Measurements from ENCODE around the gene GPRC5C.
"Not testable (repeated sequence)": the region's sequence is repeated elsewhere in the genome, so short reads cannot be mapped to it uniquely, and the experiment has no call there.

The GPRC5C gene

GRCh38 chr17:74404218-74404617 is 27.7 kb upstream of the GPRC5C start:
- no peak for DNase-seq
- in situ Hi-C loops (cut with MboI; ENCODE audit: low pct_unique_long_range_greater_than_20kb, low sequenced_read_pairs), result no loop called here

DNA sequence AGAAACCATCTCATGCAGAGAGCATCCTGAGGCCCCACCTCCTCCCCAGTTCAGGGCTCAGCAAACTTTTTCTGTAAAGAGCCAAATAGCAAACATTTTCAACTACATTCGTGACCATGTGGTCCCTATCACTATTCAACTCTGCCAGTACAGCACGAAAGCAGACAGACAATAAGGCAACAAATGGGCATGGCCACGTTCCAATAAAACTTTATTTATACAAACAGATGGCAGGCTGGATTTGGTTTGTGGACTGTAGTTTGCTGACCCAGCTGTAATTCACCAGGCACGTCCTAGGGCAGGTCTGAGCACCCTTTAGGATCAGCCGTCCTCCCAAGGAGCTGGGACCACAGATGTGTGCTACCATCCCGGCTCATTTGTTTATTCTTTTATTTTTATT is 27.1 kb upstream of the GPRC5C start:
- in situ Hi-C loops (cut with MboI; ENCODE audit: low pct_unique_long_range_greater_than_20kb, low sequenced_read_pairs), result no loop called here
- DNase-seq, result no peak

GRCh38 chr17:74405311-74405710 is 26.6 kb upstream of the GPRC5C start:
- in situ Hi-C loops (cut with MboI; ENCODE audit: low pct_unique_long_range_greater_than_20kb, low sequenced_read_pairs); DNase-seq: not testable (repeated sequence)

- in situ Hi-C loops (cut with MboI; ENCODE audit: low pct_unique_long_range_greater_than_20kb, low sequenced_read_pairs), result no loop called here
These were observed 24.5 kb upstream of the GPRC5C start for GRCh38 chr17:74407384-74407783.

GRCh38 chr17:74408262-74408661 is 23.6 kb upstream of the GPRC5C start:
- no peak for DNase-seq
- in situ Hi-C loops (cut with MboI; ENCODE audit: low pct_unique_long_range_greater_than_20kb, low sequenced_read_pairs), result no loop called here

More at GRCh38 chr17:74407384-74407783, 24.5 kb upstream of the GPRC5C start:
- no peak for DNase-seq

- in situ Hi-C loops (cut with MboI; ENCODE audit: low pct_unique_long_range_greater_than_20kb, low sequenced_read_pairs), result no loop called here
These were observed 23.1 kb upstream of the GPRC5C start for GRCh38 chr17:74408815-74409214.

DNA sequence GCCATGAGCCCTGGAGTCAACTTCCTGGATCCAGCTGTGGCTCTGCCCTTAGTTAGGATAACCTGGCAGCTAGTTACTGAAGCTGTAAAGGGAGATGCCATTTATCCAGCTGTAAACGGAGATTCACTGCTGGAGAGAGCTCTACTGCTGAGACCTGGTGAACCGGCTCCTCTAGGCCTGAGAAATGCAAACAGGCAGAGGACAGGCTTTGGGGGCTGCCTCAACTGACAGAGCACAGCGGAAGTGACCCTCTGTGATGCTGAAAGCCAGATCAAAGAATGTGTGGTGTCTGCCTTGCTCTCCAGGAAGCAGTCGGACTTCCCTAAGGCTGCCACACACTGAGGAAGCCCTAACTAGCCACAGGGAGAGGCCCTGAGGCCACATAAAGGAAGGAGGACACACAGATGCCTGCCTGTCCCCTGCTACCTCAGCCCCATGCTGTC is 21.9 kb upstream of the GPRC5C start:
- no peak for DNase-seq
- in situ Hi-C loops (cut with MboI; ENCODE audit: low pct_unique_long_range_greater_than_20kb, low sequenced_read_pairs), result no loop called here

More at GRCh38 chr17:74408815-74409214, 23.1 kb upstream of the GPRC5C start:
- no peak for DNase-seq

DNA sequence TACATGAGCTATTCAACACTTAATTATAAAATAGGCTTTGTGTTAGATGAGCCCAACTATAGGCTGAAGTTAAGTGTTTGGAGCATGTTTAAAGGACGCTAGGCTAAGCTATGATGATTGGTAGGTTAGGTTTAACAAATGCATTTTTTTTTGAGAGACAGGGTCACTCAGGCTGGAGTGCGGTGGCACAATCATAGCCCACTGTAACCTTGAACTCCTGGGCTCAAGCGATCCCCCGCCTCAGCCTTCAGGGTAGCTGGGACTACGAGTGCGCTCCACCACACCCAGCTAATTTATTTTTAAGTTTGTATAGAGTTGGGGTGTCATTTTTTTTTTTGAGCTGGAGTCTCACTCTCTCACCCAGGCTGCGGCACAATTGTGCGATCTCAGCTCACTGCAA is 19.3 kb upstream of the GPRC5C start:
- in situ Hi-C loops (cut with MboI; ENCODE audit: low pct_unique_long_range_greater_than_20kb, low sequenced_read_pairs), result no loop called here
- no peak for DNase-seq

GRCh38 chr17:74413491-74413890 is 18.4 kb upstream of the GPRC5C start:
- no peak for DNase-seq
- in situ Hi-C loops (cut with MboI; ENCODE audit: low pct_unique_long_range_greater_than_20kb, low sequenced_read_pairs), result no loop called here

- no peak for DNase-seq
- in situ Hi-C loops (cut with MboI; ENCODE audit: low pct_unique_long_range_greater_than_20kb, low sequenced_read_pairs), result no loop called here
These were observed 17.4 kb upstream of the GPRC5C start for GRCh38 chr17:74414510-74414909.

- no peak for DNase-seq
- in situ Hi-C loops (cut with MboI; ENCODE audit: low pct_unique_long_range_greater_than_20kb, low sequenced_read_pairs), result no loop called here
These were observed 16.1 kb upstream of the GPRC5C start for GRCh38 chr17:74415608-74416396.

- DNase-seq, result no peak
- in situ Hi-C loops (cut with MboI; ENCODE audit: low pct_unique_long_range_greater_than_20kb, low sequenced_read_pairs), result no loop called here
These were observed 14.5 kb upstream of the GPRC5C start for GRCh38 chr17:74417178-74418045.

GRCh38 chr17:74419928-74420411 is 11.9 kb upstream of the GPRC5C start:
- in situ Hi-C loops (cut with MboI; ENCODE audit: low pct_unique_long_range_greater_than_20kb, low sequenced_read_pairs), result no loop called here
- no peak for DNase-seq

GRCh38 chr17:74424117-74424516 is 7.8 kb upstream of the GPRC5C start:
- no peak for DNase-seq
- in situ Hi-C loops (cut with MboI; ENCODE audit: low pct_unique_long_range_greater_than_20kb, low sequenced_read_pairs), result no loop called here

- in situ Hi-C loops (cut with MboI; ENCODE audit: low pct_unique_long_range_greater_than_20kb, low sequenced_read_pairs), result no loop called here
These were observed 7.2 kb upstream of the GPRC5C start for GRCh38 chr17:74424657-74425056.

DNA sequence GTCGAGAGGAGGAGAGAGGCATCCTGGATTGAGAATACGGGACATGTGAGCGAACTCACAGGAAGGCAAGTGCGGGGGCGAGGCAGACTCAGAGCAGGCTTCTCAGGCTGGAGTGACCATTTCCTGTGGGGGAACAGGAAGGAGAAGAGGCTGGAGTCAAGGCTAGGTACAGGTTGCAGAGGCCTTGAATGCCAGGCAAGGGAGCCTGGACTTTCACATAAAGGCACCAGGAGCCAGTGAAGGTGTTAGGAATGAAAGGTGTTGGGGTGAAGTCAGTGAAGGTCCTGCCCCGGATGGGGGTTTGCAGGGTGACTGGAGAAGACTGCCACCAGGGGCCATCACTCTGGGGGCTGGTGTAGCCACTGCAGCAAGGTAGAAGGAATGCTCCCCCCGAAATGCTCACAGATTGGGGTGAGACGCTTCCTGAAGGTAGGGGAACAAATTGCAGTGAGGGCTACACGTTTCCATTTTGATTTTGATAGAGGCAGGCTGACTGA is 5.3 kb upstream of the GPRC5C start:
- in situ Hi-C loops (cut with MboI; ENCODE audit: low pct_unique_long_range_greater_than_20kb, low sequenced_read_pairs), result no loop called here
- DNase-seq, result peak; percentile 35

More at GRCh38 chr17:74424657-74425056, 7.2 kb upstream of the GPRC5C start:
- no peak for DNase-seq

- DNase-seq, result no peak
- in situ Hi-C loops (cut with MboI; ENCODE audit: low pct_unique_long_range_greater_than_20kb, low sequenced_read_pairs), result no loop called here
These were observed 4.7 kb upstream of the GPRC5C start for GRCh38 chr17:74427048-74427762.

DNA sequence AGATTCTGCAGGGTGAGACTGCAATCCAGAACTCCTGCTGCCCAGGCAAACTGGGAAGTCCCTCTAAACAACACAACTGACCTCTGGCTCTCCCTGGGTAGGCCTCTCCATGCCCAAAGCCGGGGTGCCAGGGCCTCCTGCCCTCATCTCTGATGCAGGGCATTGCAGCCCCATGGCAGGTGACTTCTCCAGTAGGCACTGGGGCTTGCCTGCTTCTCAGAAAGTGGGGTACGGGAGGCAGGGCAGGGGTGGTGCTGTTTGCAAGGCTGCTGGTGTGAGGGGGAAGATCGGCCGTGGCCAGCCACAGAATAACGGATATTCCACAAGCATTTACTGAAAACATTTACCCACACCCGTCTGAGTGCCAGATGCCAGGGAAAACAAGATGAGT is 4.1 kb upstream of the GPRC5C start:
- in situ Hi-C loops (cut with MboI; ENCODE audit: low pct_unique_long_range_greater_than_20kb, low sequenced_read_pairs), result no loop called here

More for the DNA sequence above, 4.1 kb upstream of the GPRC5C start:
- DNase-seq, result no peak
